Endometrial microvascular endothelial cells (primary cell): ENCODE measurements around the gene CDK6. TPM values are rescaled to one million over a fixed set of nuclear protein-coding genes. Genes with fewer than 3 reads are reported as not detected.

Source experiments
- in situ Hi-C: cut with HindIII; loops from 2 replicates; pipeline ENCODE4 v1.10.0; 2017; ENCODE audit warnings: low sequenced_read_pairs, low pct_unique_long_range_greater_than_20kb; ENCODE audit errors: inconsistent ontology term
- total RNA-seq: library from RNA; depleted of rRNA; stranded (reverse); fragments of >200 nt; gene quantifications from one replicate; pipeline ENCODE4 v1.2.3, GENCODE V29; 2015; ENCODE audit errors: inconsistent ontology term

The CDK6 gene
- total RNA-seq, 1 donor from 2014 or later = 24.1 TPM

DNA sequence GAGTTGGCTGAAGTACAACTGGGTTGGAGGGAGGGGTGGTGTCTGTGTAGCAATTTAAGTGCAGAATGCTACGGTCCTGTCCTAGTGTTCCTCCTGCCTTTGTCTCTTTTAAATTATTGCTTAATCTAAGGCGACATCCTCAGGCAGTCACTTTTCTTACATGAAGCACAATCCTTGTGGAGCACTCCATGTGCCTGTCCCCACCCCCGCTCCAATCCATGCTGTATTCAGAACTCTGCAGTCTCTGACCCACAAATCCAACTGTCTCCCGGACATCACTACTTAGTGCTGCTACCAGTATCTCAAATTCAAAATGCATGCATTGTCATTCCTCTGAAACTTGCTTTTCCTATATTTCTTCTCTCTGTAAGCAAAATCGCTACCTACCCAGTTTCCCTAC, 154.7 kb downstream of the CDK6 start:
- in situ Hi-C loops = no loop called here

DNA sequence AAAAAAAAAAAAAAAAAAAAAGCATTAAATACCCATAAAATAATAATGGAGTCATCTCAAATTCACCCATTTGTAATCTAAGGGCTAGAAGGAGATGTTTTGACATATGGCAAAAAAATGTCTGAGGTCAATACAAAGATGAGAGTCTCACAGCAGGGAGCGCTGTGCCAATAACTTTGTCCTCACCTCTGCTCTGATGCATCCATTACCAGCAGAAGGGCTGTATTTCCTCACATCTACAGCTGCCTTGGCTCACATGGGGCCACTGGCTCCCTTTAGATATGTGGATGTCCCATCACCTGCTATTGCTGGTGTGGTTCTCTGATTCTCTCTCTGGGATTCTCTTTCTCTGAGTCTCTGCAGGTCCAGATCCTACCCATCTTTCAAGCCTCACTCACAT, 155.9 kb downstream of the CDK6 start:
- in situ Hi-C loops = no loop called here

DNA sequence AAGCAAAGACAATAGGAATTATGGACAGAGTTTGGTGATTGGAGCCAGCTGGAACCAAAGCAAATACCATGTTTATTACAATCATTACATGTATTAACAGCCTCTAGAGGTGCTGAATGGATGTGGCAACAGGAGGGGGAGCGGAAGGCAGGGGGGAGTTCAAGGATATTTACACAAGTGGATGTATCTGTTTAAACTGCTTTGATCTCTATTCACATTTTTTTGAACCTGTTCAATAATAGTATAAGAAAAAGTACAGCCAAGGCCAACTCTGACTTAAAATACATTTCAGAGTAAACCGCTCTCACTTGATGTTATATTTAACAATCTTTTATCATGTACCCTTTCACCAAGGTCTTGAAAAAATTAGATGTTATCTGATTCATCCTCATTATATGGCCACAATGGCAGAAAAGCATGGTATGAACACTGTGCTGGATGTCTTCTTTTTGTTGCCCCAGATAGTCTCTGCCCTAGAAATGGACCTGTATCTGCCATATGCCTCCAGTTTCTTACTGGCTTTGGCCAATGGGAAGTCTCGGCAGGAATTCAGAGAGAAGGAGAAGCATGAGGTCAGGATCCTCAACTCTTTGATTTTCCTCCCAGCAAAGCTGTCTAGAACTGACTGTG, 158.0 kb downstream of the CDK6 start:
- in situ Hi-C loops = no loop called here

DNA sequence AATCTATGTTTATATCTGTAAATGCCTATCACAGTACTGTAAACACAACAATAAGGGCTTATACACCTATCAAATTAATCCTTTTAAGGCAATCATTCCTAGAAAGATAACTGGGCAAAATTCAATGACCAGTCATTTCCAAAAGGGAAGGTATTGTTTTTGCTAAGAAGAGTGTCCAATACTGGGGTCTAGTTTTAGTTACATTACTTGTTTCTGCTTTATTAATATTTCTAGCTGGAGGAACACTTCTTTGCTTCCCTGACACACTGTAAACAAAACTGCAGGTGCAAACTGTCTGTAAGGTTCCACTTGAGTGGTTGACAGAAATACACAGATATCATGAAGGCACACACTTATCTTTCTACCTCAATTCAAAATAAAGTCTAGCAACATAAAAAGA, 162.0 kb downstream of the CDK6 start:
- in situ Hi-C loops = no loop called here

DNA sequence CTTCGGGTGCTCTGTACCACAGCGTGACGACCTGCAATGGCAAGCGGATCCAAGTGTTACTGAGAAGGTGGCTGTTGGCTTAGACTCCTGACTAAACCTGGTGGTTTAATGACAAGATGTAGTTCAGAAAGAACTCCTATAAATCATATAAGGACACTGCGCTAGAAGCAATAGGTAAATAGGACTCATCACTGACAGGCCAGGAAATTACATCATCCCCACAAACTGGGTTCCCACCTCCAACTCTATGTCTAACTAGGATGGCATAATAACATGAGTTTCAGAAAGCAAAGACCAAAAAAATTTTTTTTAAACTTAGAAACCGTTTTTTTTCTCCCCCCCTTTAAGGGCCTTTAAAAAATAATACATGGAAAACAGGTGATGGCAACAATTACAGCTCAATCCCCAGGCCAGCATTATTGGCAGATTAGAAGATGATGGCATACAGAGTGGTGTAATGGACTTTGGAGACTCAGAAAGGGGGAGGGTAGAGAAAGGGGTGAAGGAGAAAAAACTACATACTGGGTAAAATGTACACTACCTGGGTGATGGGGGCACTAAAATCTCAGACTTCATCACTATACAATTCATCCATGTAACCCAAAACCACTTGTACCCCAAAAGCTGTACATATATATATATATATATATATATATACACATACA, 164.7 kb downstream of the CDK6 start:
- in situ Hi-C loops = no loop called here

DNA sequence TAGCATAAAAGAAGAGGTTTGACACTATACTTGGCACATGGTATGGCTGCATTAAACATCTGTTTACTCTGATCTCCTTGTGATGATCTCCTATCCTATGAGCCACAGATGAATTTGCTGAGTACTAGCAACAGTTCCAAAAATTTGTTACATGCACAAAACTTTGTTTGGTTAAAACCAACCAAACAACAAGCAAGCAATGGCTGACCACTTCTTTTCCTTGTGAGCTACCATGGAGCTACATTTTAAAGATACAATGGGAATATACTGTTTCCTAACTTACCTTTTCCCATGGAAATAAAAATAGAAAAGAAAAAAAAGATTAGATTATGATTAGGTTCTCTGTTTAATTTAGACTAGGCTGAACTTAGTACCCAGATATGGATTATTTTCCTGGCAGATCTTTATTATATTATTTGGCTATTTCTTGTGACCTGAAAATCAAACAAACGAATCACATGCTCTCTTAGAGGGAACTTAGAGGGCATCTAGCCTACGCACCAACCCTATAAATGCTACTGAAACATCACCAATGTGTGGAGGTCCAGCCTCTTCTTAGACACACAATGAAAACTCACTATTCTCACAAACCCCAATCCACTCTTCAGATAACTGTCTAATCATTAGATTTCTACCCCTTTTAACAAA, 166.0 kb downstream of the CDK6 start:
- in situ Hi-C loops = no loop called here

DNA sequence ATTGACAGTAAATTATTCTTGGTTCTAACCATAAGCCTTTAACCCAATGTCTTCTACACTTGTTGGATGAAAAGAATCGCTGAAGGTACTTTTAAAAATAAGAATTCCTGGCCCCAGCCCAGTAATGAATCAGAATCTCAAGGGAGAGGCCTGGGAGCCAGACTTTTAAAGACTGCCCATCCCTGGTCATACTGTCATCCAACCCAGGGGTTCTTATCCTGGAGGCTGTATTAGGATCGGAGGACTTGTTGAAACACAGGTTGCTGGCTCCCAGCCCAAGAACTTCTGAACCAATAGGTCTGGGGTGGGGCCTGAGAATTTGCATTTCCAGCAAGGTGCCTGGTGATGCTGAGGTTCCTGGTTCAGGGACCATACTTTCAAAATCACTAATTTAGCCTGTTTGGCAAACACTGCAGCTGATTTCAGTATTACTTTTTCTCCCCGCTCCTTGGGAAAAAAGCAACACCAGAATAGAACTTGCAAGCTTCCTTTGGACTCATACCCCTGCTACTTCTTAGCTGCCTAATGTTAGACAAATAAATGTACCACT, 166.7 kb downstream of the CDK6 start:
- in situ Hi-C loops = no loop called here

DNA sequence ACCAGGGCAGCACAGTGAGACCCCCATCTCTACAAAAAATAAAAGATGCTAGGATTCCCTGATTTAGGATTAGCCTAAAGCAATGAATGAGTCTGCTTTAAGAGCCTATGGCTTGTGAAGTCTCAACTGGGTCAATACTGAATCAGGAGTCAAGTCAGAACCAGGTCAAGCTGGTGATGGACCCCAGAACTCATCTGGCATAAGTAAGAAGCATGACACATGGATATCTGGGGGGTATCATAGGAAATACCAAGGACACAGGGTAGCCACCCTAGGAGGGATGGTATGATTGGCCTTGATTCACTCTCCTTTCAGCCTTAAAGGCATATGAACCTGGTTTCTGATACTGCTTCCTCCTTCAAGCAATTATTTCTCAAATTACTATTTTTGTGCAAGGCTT, 167.8 kb downstream of the CDK6 start:
- in situ Hi-C loops = no loop called here

DNA sequence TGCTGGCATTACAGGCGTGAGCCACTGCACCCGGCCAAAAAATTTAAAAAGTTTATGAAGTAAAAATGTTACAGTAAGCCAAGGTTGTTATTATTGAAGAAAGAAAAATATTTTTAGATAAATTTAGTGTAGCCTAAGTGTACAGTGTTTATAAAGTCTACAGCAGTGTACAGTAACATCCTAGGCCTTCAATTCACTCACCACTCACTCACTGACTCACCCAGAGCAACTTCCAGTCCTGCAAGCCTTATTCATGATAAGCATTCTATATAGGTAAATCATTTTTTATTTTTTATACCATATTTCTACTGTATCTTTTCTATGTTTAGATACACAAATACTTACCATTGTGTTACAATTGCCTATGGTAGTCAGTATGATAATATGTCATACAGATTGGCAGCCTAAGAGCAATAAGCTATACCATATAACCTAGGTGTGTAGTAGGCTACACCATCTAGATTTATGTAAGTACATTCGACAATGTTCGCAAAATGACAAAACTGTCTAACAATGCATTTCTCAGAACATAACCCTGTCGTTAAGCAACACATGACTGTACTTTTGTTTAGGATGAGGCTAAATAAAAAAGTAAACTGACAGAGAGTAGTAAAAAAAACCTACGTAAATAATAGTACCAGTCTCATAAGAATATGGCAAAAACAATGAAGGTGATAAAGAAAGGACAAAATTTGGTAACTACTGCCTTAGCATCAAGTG, 168.4 kb downstream of the CDK6 start:
- in situ Hi-C loops = no loop called here

DNA sequence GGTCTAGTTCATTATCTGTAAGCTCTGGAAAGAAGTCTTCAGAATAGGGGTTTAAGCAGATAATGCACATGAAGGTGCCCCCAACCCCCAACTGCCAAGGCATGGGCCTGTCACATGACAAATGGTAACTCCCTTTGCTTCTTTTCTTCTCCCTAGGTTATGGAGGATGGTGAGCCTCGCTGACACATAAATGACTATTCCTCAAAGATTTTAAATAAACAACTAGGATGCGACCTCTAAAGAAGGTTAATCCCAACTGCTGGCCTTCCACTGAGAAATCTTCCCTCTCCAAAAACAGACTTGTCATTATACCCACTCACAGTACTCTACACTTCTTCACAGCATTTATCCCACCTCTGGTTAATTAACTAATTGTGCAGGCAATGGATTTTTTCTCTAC, 170.4 kb downstream of the CDK6 start:
- in situ Hi-C loops = no loop called here

DNA sequence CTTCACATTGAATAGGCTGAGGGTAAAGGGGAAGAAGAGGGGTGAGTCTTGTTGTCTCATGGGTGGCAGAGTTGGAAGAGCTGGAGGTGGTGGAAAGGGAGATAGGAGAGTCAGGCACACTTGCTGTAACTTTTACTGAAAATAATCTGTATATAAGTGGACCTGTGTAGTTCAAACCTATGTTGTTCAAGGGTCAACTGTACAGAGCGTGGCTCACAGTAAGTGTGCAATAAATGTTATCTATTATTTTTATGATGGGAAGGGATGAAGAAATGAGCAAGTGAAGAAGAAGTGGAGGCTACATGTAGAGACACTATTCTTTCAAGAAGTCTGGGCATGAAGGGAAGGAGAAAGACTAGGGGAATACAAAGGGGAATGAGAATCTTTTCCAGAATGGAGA, 174.7 kb downstream of the CDK6 start:
- in situ Hi-C loops = no loop called here

DNA sequence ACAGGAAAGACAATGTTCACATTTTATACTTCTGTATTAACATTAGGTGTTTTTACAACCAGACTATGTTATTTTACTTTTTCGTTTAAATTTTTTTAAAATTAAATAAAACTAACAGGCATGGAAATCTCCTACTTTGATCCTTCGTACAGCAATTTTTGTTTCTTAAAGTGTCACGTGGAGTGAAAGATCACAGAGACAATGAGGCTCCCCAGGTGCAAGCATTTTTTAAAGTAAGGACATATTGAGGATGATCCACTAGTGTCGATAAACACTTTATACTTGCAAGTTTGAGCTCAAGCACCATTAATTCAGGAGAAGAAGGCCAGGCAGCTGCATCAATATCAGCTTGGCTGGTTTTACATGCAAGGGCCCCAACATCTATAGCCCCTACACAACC, 177.7 kb downstream of the CDK6 start:
- in situ Hi-C loops = no loop called here

DNA sequence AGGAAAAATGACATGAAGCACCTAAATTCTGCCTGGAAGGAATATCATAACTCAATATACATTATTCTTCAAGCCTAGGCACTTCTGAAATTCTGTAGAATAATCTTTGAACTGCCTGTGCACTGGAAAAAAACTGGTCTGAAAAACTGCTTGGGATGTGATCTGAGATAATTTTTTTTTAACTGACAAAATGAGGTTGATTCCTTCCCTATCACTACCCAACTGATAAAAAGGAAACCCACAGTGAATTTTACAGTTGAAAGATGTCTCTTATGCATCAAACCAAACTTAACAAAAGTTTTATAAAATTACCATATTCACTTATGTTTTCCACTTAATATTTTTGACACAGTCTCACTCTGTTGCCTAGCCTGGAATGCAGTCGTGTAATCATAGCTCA, 179.0 kb downstream of the CDK6 start:
- in situ Hi-C loops = no loop called here

DNA sequence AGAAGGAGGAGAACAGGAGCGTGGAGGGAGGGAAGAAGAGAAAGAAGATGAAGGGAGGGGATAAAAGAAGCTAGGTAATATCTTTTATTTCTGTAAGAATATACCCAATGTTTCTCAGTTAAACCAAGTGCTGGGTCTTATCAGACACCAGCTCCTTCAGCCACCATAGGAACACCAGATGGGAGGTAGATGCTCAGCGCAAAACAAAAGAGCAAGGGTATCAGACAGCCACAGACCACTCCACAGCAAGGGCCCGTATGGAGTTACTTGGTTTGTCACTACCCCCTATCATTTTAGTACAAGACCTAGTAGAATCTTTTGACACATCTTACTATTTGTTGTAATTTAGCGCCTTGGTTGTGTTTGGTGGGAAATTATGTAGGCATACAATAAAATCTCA, 180.3 kb downstream of the CDK6 start:
- in situ Hi-C loops = no loop called here

DNA sequence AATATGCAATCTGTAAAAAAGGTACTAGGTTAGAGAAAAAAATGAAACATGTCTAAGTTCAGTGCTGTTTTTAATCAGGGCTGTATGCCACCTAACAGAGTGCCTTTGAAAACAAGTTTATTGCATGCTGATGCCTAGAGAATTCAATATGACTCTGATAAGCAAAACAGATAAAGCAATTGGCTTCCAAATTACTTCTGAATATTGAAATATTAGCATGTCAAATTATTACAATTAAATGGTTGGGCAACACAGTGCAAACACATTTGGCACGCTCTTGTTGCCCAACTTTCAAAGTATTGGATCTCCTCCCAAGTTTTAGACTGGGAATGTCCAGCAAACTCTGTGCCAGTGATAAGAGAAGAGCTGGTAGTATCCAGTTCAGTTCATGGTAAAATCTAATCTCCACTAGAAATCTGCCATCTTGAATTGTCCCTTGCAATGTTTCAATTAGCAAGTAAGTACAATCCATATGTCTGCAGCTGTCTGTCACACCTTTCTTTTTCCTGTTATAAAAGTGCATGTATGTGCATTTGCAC, 181.0 kb downstream of the CDK6 start:
- in situ Hi-C loops = no loop called here

DNA sequence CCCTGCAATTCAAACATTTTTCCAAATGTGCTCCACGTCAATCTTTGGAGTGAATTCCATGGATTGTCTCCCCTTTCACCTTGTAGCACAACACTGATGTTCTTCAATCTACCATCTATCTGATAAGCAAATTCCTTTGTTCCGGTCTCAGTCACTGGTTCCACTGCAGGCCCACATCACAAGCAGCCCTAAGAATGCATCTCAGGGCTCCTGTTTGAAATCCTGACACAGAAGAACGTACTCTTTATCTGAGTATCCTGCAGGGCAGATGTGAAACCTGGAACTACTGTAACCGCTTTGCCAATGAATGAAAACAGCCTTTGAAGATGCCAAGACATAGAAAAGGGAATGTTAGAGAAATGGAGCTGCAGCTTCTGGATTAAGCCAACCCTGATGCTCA, 183.2 kb downstream of the CDK6 start:
- in situ Hi-C loops = no loop called here

DNA sequence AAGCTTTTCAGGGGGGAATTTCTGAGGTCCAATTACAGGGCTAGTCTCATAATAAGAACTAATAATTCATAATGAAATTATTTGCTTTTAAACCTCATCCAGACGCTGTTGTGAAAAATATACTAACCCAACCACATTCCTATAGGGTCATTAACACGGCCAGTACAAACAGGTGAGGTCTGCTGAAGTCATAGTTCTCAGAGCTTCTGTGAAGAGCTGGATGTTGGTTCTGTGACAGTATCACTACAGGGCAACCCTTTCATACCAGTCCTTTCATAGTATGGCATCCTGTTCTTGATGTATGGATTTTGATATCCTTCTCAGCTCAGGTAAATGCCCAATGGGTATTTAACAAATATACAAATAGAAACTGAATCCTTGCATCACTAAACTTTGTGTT, 183.8 kb downstream of the CDK6 start:
- in situ Hi-C loops = no loop called here

DNA sequence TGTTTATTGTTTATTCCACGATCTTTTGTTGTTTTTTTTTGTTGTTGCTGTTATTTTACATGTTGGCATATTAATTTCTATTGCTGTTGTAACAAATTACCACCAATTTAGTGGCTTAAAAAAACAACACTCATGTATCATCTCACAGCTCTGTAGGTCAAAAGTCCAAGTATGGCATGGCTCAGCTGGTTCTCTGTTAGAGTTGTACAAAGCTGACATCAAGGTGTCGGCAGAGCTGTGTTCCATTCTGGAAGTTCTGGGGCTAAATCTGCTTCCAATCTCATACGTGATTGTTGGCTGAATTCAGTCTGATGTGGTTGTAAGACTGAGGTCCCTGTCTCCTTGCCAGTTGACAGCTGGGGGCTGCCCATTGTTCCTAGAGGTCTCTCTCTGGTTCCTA, 186.0 kb downstream of the CDK6 start:
- in situ Hi-C loops = no loop called here

DNA sequence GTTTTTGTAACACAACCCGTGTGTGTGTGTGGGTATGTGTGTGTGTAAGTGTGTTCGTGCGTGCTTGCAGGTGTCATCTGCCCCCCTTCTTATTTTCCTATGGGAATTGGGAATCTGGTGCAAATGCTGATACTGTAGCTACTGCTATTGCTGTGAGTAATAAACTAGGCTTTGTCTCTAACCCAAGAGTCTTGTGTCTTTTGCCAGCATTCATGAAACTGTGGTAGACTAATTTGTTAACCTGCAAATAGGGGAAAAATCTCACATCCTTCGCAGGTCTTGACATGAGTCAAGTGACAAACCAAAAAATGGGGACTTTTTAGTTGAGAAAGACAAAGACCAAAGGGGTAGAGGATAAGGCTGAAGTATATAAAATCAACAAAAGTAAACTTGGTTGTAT, 188.3 kb downstream of the CDK6 start:
- in situ Hi-C loops = no loop called here
